Choroid plexus epithelial cell (primary cell): Measurements from ENCODE around the gene ADSL.

ENCODE experiments used
- DNase-seq: peaks from one replicate; pipeline ENCODE4 v3.0.0-alpha.2; 2010; ENCODE audit warnings: low read depth
- H3K4me3 ChIP-seq: 2 replicates; pipeline ENCODE4 v1.5.1; 2011; ENCODE audit warnings: low read depth, mild to moderate bottlenecking, control low read depth, low read length, moderate library complexity
- CTCF ChIP-seq: conservative IDR thresholded peaks from 2 replicates; pipeline ENCODE4 v1.5.1; 2011; ENCODE audit warnings: low read depth, mild to moderate bottlenecking, control low read depth, inconsistent platforms, low read length, moderate library complexity

Gene ADSL

DNA sequence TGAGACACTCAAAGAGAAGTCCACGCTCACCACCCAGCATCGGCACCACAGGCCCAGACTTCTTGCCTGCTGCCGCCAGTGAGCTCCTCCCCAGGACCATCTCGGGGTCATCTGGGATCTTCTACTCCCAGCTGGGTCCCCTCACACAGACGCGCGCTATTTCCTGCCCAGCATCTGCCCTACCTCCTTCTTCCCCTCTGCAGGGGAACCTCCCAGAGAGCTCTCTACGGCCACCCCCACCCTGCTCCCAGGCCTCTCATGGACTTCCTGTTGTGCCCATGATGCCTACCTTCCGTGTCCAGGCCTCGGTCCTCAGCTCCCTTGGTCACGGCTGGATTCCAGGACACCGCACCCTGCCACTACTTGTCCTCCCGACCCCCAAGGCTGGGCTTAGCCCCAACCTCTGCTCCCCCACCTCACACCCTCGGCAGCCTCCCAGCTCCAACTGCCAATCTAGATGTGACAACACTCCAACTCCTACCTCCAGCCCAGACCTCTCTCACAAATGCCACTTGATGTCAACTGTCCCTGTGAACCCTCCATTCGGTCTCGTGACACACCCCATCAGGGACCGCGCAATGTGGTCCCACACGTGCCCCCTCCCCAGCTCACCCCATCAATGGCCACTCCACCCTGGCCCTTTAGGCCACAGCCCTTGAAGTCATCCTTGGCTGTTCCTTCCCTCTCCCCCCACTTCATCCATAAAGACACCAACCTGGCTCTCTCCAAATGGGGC, 69.4 kb downstream of the ADSL start:
- H3K4me3 ChIP-seq = no peak overlapping the region
- DNase-seq = peak; percentile 65

GRCh38 chr22:40416267-40416570, 69.9 kb downstream of the ADSL start:
- no peak for TF ChIP-seq CTCF
- no peak overlapping the region for H3K4me3 ChIP-seq
- DNase-seq = no peak

More for the DNA sequence above, 69.4 kb downstream of the ADSL start:
- TF ChIP-seq CTCF = no peak

- no peak for DNase-seq
- H3K4me3 ChIP-seq = no peak overlapping the region
- no peak for TF ChIP-seq CTCF
These were observed 70.3 kb downstream of the ADSL start for GRCh38 chr22:40416636-40417035.

GRCh38 chr22:40417041-40417440, 70.7 kb downstream of the ADSL start:
- no peak overlapping the region for H3K4me3 ChIP-seq
- TF ChIP-seq CTCF = no peak
- DNase-seq = no peak

GRCh38 chr22:40417881-40418280, 71.6 kb downstream of the ADSL start:
- DNase-seq = no peak
- TF ChIP-seq CTCF = no peak
- H3K4me3 ChIP-seq = no peak overlapping the region

DNA sequence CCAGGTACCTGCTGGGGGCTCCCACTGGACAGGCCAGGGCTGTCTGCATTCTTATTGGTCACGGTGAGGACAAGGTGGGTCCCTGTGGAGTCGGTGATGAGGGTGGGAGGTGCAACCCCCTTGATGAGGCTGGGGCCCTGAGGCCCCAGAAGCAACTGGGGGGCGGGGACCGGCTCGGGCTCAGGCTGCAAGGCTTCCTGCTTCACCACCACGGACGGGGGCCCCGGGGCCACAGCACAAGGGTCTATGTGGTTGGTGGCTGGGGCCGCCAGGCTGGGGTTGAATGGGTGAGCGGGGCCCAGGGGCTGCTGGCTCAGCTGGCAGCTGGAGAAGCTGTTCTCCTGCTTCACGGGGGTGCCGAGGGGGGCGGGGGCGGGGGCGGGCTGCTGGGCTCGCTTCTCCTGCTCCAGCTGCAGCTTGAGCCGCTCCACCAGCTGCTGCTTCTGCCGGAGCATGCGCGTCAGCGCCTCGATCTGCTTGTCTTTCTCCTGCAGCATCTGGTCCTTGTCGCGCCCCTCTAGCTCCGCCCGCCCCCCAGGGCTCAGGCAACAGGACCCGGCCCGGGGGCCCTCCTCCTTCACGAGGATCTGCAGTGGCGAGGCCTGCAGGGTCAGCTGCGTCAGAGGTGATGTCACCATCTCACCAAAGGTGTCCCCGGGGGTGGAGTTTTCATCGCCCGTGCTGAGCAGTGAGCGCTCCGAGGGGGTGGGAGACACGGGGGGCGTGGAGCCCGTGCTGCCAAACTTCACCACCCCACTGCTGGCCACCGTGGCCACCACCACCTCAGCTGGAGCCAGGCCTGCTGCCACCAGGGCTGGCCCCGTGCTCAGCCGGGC, 72.3 kb downstream of the ADSL start:
- DNase-seq = no peak
- no peak for TF ChIP-seq CTCF
- no peak overlapping the region for H3K4me3 ChIP-seq
